Calu3 (cell line): ENCODE data around the gene CACNA1S. TPM values are rescaled to one million over a fixed set of nuclear protein-coding genes. Genes with fewer than 3 reads are reported as not detected.

Experiments used
- BruUV-seq: library from RNA; stranded (reverse); fragments of 400-500 nt; replicated peaks from 2 replicates; lab custom pipeline; 2021; lab: Mats Ljungman, UMichigan
- CTCF ChIA-PET: fragments of 300-600 bp; sonication (Branson Sonifier 250); formaldehyde crosslinking; loops from one replicate; lab custom pipeline; 2022; ENCODE audit warnings: antibody characterized with exemption; lab: Charles Lee
- DNase-seq: peaks from one replicate; pipeline ENCODE4 v3.0.0; 2022
- H3K27ac Mint-ChIP-seq: one replicate; pipeline ENCODE4 v1.8.0; 2022; ENCODE audit warnings: mixed read lengths; ENCODE audit not compliant: unreplicated experiment
- H3K27me3 Mint-ChIP-seq: one replicate; pipeline ENCODE4 v1.8.0; 2022; ENCODE audit warnings: mixed read lengths; ENCODE audit not compliant: unreplicated experiment
- H3K36me3 Mint-ChIP-seq: one replicate; pipeline ENCODE4 v1.8.0; 2022; ENCODE audit warnings: mild to moderate bottlenecking, moderate library complexity, mixed read lengths; ENCODE audit not compliant: insufficient read depth, unreplicated experiment
- H3K4me1 Mint-ChIP-seq: one replicate; pipeline ENCODE4 v1.8.0; 2022; ENCODE audit warnings: mild to moderate bottlenecking, low read depth, mixed read lengths; ENCODE audit not compliant: unreplicated experiment
- H3K4me3 Mint-ChIP-seq: one replicate; pipeline ENCODE4 v1.8.0; 2022; ENCODE audit warnings: mild to moderate bottlenecking, low read depth, moderate library complexity, mixed read lengths; ENCODE audit not compliant: unreplicated experiment
- H3K9me3 Mint-ChIP-seq: one replicate; pipeline ENCODE4 v1.8.0; 2022; ENCODE audit warnings: low read depth, mixed read lengths; ENCODE audit not compliant: unreplicated experiment
- intact Hi-C: fragments of 100-400 bp; cut with micrococcal nuclease; formaldehyde crosslinking; loops from one replicate; pipeline ENCODE4 v1.10.0; 2022; ENCODE audit not compliant: unreplicated experiment
- total RNA-seq: library from RNA; stranded (reverse); gene quantifications from 2 replicates; pipeline ENCODE4 v1.2.3, GENCODE V29; 2022
- TF ChIP-seq, protein P1 (sequence below): fragments of 200-600 bp; IDR thresholded peaks from one replicate; pipeline ENCODE4 v1.8.0; 2022; ENCODE audit warnings: antibody characterized with exemption; ENCODE audit not compliant: unreplicated experiment

CACNA1S gene
- total RNA-seq, 1 experiment from 2014 or later, result not detected

DNA sequence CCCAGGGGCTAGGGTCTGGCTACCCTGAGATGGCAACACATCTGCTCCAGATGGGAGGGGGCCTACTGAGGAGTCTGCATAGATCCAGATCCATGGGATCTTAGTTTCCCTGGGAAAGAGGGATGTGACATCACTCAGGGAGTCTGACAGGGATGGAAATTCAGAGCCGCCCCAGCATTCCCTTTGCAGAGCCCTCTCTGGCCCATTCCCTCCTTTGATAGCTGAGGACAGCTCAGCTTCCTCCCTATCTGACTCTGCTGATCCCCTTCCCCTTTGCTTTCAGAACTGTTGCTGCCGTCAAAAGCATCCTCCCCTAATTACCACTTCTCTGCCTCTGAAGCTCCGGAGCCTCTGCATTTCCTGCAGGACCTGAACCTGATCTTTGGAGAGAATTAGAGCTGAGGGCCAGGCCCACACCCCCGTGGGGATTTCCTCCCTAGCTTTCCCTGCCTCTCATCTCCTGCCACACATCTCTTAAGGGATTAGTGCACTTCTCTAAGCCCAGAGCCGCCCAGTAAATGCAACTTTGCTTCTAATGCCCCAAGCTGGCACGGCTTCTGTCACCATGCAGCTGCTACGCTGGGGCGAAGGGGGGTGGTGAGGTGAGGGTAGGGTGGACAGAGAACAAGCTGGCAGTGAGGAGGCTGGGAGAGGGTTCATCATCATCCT, 24.3 kb upstream of the CACNA1S start:
- no peaks in the 10 kb centered on the region for H3K9me3 Mint-ChIP-seq
- no peak overlapping the region for H3K27ac Mint-ChIP-seq
- H3K4me3 Mint-ChIP-seq, result no peak overlapping the region
- CTCF ChIA-PET, result interaction anchor here (0.6 to 1.2 kb wide), 4 partner anchors 18 to 51 kb away, joined by 3 to 4 read pairs (median 3); partner anchors contain the start of gene TMEM9
- H3K36me3 Mint-ChIP-seq, result peaks cover 30% of the 10 kb centered on the region
- intact Hi-C loops, result no loop called here
- no peak for DNase-seq
- no TSS peak for BruUV-seq
- no peaks in the 10 kb centered on the region for H3K4me1 Mint-ChIP-seq
- TF ChIP-seq, protein P1, sequence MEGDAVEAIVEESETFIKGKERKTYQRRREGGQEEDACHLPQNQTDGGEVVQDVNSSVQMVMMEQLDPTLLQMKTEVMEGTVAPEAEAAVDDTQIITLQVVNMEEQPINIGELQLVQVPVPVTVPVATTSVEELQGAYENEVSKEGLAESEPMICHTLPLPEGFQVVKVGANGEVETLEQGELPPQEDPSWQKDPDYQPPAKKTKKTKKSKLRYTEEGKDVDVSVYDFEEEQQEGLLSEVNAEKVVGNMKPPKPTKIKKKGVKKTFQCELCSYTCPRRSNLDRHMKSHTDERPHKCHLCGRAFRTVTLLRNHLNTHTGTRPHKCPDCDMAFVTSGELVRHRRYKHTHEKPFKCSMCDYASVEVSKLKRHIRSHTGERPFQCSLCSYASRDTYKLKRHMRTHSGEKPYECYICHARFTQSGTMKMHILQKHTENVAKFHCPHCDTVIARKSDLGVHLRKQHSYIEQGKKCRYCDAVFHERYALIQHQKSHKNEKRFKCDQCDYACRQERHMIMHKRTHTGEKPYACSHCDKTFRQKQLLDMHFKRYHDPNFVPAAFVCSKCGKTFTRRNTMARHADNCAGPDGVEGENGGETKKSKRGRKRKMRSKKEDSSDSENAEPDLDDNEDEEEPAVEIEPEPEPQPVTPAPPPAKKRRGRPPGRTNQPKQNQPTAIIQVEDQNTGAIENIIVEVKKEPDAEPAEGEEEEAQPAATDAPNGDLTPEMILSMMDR, result no peak
- no peaks in the 10 kb centered on the region for H3K27me3 Mint-ChIP-seq

DNA sequence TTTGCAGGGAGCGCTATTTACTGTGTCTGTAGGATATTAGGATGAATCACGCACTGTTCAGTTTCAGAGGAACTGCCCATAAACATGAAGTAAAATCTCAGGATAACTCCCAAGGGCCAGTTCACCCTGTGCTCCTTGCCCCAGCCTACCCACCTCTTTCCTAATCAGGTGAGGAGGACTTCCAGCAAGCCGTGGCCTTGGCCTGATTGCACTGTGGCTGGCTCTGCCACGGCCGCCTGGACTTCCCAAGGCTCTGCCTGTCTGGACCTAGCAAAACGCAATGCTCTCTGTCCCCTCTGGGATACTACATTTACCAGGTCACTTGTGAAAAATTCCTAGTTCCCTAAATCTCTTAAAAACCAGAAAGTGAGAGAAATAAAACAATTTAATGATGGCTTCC, 22.2 kb upstream of the CACNA1S start:
- Mint-ChIP-seq H3K4me3 (no peak overlapping the region), H3K36me3 (peaks cover 19% of the 10 kb centered on the region), H3K27ac (no peak overlapping the region), H3K9me3 (no peaks in the 10 kb centered on the region), H3K4me1 (no peaks in the 10 kb centered on the region), H3K27me3 (no peaks in the 10 kb centered on the region)
- DNase-seq, result no peak
- no TSS peak for BruUV-seq
- intact Hi-C loops, result no loop called here
- TF ChIP-seq, protein P1, result no peak
- CTCF ChIA-PET, result no interaction called here

DNA sequence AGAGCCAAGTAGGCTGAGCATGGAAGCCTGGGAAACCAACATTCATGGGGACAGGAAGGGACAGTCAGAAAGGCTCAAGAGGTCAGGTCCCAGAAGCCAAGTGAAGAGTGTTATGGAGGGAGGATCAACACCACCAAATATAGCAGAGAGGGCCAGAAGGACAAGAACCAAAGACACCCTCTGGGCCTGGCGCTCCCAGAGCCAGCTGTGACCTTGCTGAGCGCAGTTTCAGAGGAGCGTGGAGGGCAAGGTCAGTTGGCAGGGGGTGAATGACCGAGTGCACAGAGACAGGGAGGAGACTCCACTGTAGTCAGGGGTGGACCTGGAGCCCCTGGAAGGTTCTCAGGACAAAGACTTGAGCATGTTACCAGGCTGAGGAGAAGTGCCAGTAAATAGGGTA, 19.2 kb upstream of the CACNA1S start:
- H3K27ac Mint-ChIP-seq, result peak overlapping the region; percentile 16
- H3K4me1 Mint-ChIP-seq, result peaks cover 13% of the 10 kb centered on the region
- H3K36me3 Mint-ChIP-seq, result peaks cover 14% of the 10 kb centered on the region
- DNase-seq, result no peak
- CTCF ChIA-PET, result no interaction called here
- no peaks in the 10 kb centered on the region for H3K27me3 Mint-ChIP-seq
- no TSS peak for BruUV-seq
- TF ChIP-seq, protein P1, result no peak
- intact Hi-C loops, result no loop called here
- H3K9me3 Mint-ChIP-seq, result no peaks in the 10 kb centered on the region
- H3K4me3 Mint-ChIP-seq, result no peak overlapping the region

DNA sequence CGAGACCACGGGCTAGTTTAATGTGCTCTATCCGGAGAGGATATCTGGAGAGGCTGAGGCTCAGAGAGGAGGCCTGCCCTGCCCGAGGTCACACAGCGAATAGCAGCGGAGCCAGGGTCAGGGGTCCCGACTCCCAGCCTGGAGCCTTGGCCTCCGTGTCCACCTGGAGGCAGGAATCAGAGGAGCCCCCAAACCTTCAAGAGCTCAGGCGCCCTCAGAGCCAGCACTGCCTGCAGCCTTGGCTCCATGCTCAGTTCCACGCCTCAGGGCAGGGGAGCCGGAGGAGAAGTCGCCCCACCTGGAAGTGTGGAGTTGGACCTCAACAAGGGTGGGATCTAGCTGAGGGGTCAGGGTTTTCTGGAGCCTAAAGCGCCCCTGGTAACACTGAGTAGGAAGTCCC, 16.7 kb upstream of the CACNA1S start:
- TF ChIP-seq, protein P1, result no peak
- CTCF ChIA-PET, result no interaction called here
- peaks cover 21% of the 10 kb centered on the region for H3K27me3 Mint-ChIP-seq

More for the DNA sequence above, 16.7 kb upstream of the CACNA1S start:
- intact Hi-C loops, result no loop called here
- H3K4me1 Mint-ChIP-seq, result peaks cover 14% of the 10 kb centered on the region
- H3K9me3 Mint-ChIP-seq, result no peaks in the 10 kb centered on the region
- H3K4me3 Mint-ChIP-seq, result no peak overlapping the region
- no peak for DNase-seq
- no TSS peak for BruUV-seq
- peaks cover 10% of the 10 kb centered on the region for H3K36me3 Mint-ChIP-seq
- no peak overlapping the region for H3K27ac Mint-ChIP-seq
